Superior temporal gyrus (tissue), 1 donor: ENCODE data around the gene SC5D.

ENCODE experiments used
- DNase-seq: peaks from one replicate; pipeline ENCODE4 v3.0.0-alpha.2; 2016; ENCODE audit errors: extremely low spot score

SC5D gene

DNA sequence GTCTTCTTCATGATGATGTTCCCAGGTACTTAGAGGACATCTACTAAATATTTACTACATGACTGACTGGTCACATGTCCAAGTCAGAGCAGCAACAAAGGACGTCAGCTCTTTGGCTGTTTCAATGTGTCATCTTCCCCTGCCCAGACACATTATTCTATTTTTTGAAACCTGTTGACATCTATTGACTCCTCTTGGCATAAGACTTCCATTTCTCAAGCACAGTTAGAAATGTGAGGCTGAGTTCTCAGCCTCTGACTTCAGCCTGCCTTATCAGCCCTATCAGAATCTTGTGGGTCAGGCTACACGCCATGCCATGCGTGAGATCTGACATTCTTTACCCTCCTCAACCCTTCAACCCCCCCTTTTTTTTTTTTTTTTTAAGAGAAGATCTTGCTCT is 63.8 kb downstream of the SC5D start:
- DNase-seq = no peak
